GM18498 (cell line): ENCODE data around the gene PEG3.
"Not testable (repeated sequence)": the region's sequence is repeated elsewhere in the genome, so short reads cannot be mapped to it uniquely, and the experiment has no call there.

ENCODE experiments used
- ATAC-seq: cut with Tn5 transposase; IDR thresholded peaks from one replicate; pipeline ENCODE4 v1.9.1; 2021; ENCODE audit warnings: mild to moderate bottlenecking, moderate library complexity; ENCODE audit not compliant: unreplicated experiment

The PEG3 gene

DNA sequence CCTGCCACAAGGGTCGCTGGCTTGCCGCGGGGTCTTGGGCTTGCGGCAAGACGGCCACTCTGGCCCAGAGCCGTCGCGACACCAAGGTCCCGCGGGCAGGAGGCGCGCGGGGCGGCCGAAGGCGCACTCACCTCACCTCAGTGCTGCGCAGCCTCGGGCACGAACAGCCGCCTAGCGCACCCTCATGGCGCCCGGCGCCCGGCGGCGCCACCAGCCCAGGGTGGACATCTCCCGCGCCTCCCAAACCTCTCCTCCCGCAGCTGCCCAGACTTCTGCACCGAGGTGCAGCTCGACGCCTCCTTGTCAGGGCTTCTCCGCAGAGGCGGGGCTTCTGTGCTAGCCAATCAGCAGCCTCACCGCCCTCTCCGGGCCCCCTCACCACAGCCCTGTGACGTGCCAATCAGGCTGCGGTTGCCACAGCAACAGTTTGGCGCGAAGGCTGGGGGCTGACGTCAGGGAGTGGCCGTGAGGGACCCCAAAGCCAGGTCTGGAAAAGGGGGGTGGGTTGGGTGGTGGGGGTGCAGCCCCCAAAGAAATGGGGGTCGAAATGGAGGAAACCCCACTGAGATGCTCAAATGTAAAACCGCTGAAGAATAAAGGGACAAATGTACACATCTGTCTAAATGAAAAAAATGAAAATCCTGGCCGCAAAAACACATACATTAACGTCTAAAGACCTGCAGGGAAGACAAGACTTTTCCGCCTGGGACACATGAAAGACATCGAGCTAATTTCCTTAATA is at the start of gene PEG3, which contains the start of gene ZIM2:
Gene PEG3 (minus strand): TSS at position 276 of the 742 bp plus-strand sequence. CDS start 16,071 bp downstream, outside the sequence.
Gene ZIM2 (minus strand): TSS at position 276 of the 742 bp plus-strand sequence. CDS start 16,449 bp downstream, outside the sequence.
- no peak for ATAC-seq

- no peak for ATAC-seq
These were observed 44.9 kb upstream of the PEG3 start for GRCh38 chr19:56885173-56885985.

GRCh38 chr19:56884441-56884840 is 43.9 kb upstream of the PEG3 start:
- no peak for ATAC-seq

DNA sequence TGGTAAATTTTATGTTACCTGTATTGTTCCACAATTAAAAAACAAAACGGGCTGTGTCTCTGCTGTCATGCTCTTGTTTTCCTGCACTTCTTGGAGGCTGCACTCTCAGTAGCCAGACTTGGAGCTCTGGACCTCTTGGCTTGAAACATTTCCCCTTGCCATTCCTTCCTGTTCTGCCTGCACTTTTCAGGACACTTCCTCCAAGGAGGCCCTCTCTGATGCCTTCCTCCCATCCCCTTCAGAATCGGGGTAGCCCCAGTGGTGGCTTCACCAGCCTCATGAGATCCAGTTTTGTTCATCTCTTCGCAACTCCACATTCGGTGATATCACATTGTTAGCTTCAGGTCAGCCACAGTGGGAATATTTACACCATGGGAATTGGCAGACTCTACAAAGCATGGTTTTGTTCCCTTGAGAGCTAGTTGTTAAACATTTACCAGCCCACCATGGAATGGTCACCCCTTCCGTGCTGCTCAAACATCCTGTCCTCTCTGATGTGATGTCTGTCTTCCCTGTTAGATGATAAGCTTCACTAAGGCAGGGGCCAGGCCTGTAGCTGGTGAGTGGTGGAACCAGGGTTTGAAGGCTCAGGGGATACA is 40.2 kb upstream of the PEG3 start:
- no peak for ATAC-seq

- ATAC-seq = no peak
These were observed 36.7 kb upstream of the PEG3 start for GRCh38 chr19:56877069-56877715.

DNA sequence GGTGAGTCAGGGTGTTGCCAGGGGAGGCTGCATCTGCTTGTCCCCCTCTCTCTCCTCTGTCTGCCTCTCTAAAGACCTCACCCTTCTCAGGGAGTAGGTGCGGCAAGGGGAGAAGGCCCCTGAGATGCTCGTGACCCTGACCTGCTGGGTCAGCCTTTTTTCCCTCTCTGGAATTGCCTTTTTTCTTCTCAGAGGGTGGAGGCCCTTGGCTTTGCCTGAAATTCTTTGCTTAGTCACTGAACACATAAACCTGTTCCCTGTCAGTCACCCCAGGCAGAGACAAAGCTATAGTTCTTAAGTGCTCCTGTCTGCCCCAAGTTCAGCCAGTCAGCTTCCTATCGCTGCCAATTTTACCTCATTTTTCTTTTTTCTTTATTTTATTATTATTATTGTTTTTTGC is 35.2 kb upstream of the PEG3 start:
- no peak for ATAC-seq

DNA sequence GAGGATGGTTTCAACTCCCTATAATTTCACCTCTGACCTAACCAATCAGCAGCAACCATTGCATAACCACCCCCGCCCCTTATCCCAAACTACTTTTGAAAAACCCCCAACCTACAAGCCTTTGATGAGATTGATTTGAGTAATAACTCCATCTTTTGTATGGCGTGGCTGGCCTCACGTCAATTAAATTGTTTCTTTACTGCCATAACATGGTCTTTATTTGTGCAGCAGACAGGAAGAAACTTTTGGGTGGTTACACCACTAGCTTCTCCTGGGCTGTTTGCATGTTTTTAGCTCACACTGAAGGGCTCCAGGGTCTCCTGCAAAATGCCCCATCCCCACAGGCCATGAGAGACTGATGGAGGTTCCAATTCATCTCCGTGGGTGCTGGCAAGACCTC is 34.0 kb upstream of the PEG3 start:
- no peak for ATAC-seq

DNA sequence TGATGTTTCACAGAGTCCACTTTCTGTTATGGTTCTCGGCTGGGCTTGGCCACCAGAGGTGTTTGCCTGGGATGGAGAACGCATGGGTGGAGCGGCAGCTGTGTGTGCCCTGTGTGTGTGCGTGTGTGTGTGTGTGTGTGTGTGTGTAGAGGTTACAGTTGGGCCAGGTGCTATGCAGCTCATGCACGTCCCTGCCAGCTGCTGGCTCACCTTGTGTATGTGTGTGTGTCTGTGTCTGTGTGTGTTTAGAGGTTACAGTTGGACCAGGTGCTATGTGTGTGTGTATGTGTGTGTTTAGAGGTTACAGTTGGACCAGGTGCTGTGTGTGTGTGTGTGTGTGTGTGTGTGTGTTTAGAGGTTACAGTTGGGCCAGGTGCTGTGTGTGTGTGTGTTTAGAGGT is 33.0 kb upstream of the PEG3 start:
- no peak for ATAC-seq

DNA sequence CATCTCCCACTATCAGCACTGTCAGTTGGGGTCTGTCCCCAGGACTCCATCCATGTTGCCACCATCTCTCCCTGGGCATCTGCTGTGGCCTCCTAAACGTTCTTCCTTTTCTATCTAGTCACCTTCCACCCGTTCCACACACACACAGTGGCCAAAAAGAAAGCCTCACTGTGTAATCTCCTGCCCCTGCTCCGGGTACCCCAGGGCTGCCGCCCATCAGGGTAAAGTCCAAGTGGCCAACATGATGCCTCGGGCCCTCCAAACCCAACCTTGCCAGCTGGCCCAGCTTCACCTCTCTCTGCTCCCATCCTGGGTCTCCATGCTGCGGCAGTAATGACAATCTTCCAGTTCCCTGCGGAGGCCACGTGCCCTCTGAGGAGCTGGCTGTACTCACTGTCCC is 29.4 kb upstream of the PEG3 start:
- ATAC-seq = no peak

GRCh38 chr19:56868446-56868845 is 27.9 kb upstream of the PEG3 start:
- ATAC-seq = no peak

DNA sequence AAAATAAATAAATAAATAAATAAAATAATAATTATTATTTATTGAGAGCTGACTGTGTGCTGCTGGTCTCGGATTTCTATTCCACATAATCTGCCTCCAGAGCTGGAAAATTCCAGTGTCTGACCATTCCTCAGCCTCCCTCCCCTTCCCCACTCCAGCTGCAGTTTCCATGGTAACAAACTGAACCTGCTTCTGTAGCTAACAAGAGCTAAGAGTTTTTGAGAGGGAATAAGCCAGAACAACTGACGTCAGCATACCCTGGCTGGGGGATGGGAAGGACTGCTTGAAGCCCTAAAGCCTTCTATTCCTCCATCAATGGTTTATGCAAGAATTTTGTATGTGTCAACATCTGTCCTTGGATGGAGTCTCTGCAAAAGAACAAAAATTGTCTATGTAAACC is 26.0 kb upstream of the PEG3 start:
- no peak for ATAC-seq

DNA sequence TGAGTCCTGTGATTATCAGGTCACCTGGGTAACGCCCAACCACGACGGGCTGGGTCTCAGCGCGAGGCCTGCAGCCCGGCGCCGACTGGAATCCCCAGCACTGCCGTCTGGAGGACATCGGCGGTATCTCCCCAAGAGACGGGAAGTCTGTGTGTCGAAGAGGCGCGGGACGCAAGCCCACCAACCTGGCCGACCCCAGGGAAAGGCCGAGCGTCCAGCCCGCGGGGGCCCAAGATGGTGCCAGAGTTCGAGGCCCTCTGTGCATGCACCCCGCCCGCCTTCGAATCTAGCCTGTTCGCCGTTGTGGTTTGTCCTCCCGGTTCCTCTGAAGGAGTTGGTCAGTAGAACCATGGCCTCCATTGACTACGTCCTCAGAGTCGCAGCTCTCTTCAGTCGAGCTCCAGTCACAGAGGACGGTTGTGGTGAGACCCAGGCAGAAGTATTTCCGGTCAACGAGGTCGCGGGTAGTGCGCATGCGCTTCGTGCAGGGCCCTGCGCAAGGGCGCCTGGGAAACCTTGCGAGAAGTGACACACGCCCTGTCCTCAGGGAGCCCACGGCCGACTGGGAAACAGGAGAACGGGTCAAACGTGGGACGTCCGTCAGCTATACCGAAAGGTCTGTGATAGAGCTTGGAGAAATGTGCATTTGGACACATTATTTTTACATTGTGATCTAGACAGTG is 24.1 kb upstream of the PEG3 start:
- no peak for ATAC-seq

GRCh38 chr19:56862741-56863140 is 22.2 kb upstream of the PEG3 start:
- ATAC-seq = no peak

DNA sequence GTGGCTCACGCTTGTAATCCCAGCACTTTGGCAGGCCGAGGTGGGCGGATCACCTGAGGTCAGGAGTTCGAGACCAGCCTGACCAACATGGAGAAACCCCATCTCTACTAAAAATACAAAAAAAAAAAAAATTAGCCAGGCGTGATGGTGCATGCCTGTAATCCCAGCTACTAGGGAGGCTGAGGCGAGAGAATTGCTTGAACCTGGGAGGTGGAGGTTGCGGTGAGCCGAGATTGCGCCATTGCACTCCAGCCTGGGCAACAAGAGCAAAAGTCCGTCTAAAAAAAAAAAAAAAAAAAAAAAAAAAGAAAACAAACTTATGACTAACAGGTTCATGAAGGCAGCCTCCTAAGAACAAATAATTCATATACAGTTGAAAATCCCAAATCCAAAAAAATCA is 19.9 kb upstream of the PEG3 start:
- ATAC-seq = not testable (repeated sequence)

GRCh38 chr19:56858026-56858425 is 17.5 kb upstream of the PEG3 start:
- no peak for ATAC-seq

GRCh38 chr19:56856822-56857221 is 16.3 kb upstream of the PEG3 start:
- no peak for ATAC-seq

- not testable (repeated sequence) for ATAC-seq
These were observed 11.8 kb upstream of the PEG3 start for GRCh38 chr19:56852361-56852760.

- no peak for ATAC-seq
These were observed 7.6 kb upstream of the PEG3 start for GRCh38 chr19:56848166-56848565.

DNA sequence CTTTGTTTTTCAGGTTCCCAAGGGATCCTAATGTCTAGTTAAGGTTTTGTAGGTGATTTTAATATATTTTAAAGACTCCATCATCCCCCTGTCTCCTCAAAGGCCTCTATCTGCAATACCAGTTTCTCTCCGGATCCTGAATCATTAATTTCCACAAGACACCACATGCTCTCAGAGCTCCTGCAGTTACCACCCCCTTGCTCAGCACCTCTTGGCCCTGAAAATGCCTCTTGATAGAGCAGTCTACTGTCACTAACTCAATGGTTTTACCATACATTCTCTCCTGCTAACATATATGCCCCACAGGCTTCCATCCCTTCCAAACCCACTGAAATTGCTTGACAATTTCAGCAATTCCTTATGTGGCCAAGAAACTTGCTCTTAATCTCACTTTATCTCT is 1.9 kb upstream of the PEG3 start:
- no peak for ATAC-seq

DNA sequence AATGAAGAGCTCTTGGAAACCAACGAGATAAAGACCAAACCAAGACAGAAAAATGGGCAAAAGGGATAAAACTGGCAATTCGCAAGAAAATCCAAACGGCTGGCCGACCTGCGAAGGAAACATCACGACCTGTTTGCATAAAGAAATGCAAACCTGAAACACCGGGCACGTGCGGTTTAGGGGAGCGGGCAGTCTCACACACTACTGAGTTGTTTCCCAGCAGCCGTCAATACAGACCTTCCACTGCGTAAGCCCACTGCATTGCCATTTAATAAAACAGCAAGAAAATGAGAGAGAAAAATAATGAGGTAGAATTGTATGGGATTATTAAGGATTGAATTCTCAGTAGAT is 642 bp upstream of the PEG3 start:
- no peak for ATAC-seq
